Measurements from ENCODE around the gene WSCD2.

Gene WSCD2

GRCh38 chr12:108297424-108297823 lies 168.3 kb downstream of the WSCD2 start:
- no peak overlapping the region for H3K27ac Mint-ChIP-seq
- no peak for TF ChIP-seq CTCF (IDR thresholded peaks at IDR 0.05; ENCODE audit: unreplicated experiment in 3 of 3)
- H3K27me3 Mint-ChIP-seq (ENCODE audit: low read depth), result peaks cover 26% of the 10 kb centered on the region
- no peaks in the 10 kb centered on the region for H3K9me3 Mint-ChIP-seq
- no peak overlapping the region for H3K4me3 Mint-ChIP-seq
- H3K4me1 Mint-ChIP-seq, result peaks cover 8% of the 10 kb centered on the region
- peaks cover 2% of the 10 kb centered on the region for H3K36me3 Mint-ChIP-seq (ENCODE audit: low read depth)

- Mint-ChIP-seq H3K4me1 (peaks cover 15% of the 10 kb centered on the region), H3K27ac (no peak overlapping the region), H3K4me3 (no peak overlapping the region), H3K36me3 (ENCODE audit: low read depth) (no peaks in the 10 kb centered on the region), H3K9me3 (no peaks in the 10 kb centered on the region), H3K27me3 (ENCODE audit: low read depth) (peaks cover 26% of the 10 kb centered on the region)
- no peak for TF ChIP-seq CTCF (IDR thresholded peaks at IDR 0.05; ENCODE audit: unreplicated experiment in 3 of 3)
Observed at GRCh38 chr12:108297895-108298760, 169.0 kb downstream of the WSCD2 start.

GRCh38 chr12:108298761-108299275 lies 169.7 kb downstream of the WSCD2 start:
- Mint-ChIP-seq H3K27ac (no peak overlapping the region), H3K9me3 (no peaks in the 10 kb centered on the region), H3K4me1 (peaks cover 22% of the 10 kb centered on the region), H3K4me3 (no peak overlapping the region), H3K27me3 (ENCODE audit: low read depth) (peaks cover 26% of the 10 kb centered on the region), H3K36me3 (ENCODE audit: low read depth) (no peaks in the 10 kb centered on the region)
- no peak for TF ChIP-seq CTCF (IDR thresholded peaks at IDR 0.05; ENCODE audit: unreplicated experiment in 3 of 3)

GRCh38 chr12:108299516-108299915 lies 170.4 kb downstream of the WSCD2 start:
- Mint-ChIP-seq H3K4me3 (no peak overlapping the region), H3K4me1 (peaks cover 29% of the 10 kb centered on the region), H3K36me3 (ENCODE audit: low read depth) (no peaks in the 10 kb centered on the region), H3K27ac (no peak overlapping the region), H3K9me3 (no peaks in the 10 kb centered on the region), H3K27me3 (ENCODE audit: low read depth) (peaks cover 30% of the 10 kb centered on the region)
- TF ChIP-seq CTCF (IDR thresholded peaks at IDR 0.05; ENCODE audit: unreplicated experiment in 3 of 3), result no peak
